Stromal cell of bone marrow (primary cell): ENCODE measurements around the gene C11orf98.
"Not testable (repeated sequence)": the region's sequence is repeated elsewhere in the genome, so short reads cannot be mapped to it uniquely, and the experiment has no call there.

ENCODE experiments used
- DNase-seq: peaks from one replicate; pipeline ENCODE4 v3.0.0-alpha.2; 2012; ENCODE audit warnings: low read depth

C11orf98 gene

GRCh38 chr11:62665075-62665598 is at the start of gene C11orf98, which contains the start of gene CSKMT:
C11orf98 (minus strand) TSS chr11:62665210; CDS start chr11:62665169, 41 bp downstream.
CSKMT (plus strand) TSS chr11:62665312; CDS start chr11:62665880, 568 bp downstream.
- peak; percentile 85 for DNase-seq

- DNase-seq: no peak
Measured at GRCh38 chr11:62713343-62713742, 48.3 kb upstream of the C11orf98 start.

- DNase-seq: no peak
Measured at GRCh38 chr11:62712861-62713260, 47.9 kb upstream of the C11orf98 start.

GRCh38 chr11:62712276-62712812 is 47.3 kb upstream of the C11orf98 start:
- DNase-seq: no peak

GRCh38 chr11:62710001-62710345 is 45.0 kb upstream of the C11orf98 start:
- no peak for DNase-seq

DNA sequence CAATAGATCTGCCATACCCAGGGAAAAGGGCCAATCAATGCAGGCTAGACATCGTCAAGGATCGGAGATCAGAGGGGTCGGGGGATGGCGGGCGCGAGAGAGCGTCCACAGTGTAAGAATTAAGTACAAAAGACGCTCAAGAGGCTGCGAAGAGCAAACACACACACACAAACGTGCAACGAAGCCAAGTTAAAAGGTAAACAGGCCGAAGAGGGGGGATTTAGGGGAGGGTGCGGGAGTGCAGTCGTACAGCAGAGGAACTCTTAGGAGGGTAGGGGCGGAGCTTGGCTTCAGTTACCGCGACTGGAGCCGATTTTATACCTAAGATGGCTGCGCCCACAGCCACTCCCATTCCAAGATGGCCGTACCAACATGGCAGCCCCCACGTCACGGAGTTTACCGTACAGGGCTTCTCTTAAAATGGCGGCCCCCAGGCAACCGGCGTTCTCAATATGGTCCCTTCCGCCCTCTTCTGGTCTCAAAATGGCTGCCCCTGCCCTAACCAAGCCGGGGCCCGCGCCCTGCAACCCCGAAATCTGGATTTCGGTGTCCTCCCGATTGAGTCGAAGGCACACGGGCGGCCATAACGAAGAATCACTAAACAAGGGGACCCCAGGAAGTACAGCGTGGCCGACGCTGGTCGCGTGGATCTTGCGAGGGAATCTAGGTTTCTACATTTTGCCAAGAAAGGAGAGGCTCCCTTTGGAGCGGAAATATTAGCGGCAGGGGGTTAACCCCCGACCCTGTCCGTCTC is 44.4 kb upstream of the C11orf98 start:
- DNase-seq: peak; percentile 97

- no peak for DNase-seq
Measured at GRCh38 chr11:62708793-62709192, 43.8 kb upstream of the C11orf98 start.

DNA sequence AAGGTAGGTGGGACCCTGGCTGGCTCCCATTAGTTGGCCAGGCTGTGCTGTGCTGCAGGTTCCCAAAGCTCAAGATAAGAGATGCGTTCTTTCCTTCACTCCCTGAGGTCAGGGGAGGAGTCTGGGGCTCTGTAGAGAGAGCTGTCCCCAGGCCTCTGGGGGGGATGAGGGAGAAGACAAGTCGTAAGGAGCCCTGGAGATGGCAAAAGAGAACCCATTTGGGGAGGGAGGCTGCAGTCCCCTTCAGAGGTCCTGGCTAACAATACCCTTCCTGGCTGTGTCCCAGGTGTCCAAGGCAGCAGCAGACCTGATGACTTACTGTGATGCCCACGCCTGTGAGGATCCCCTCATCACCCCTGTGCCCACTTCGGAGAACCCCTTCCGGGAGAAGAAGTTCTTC is 43.4 kb upstream of the C11orf98 start:
- no peak for DNase-seq

GRCh38 chr11:62707277-62707861 is 42.4 kb upstream of the C11orf98 start, which contains the start of the genes BSCL2 and GNG3:
BSCL2 (minus strand) TSS chr11:62707424; CDS start chr11:62707195, 229 bp downstream.
GNG3 (plus strand) TSS chr11:62707676; CDS start chr11:62708296, 620 bp downstream.
- DNase-seq: no peak

GRCh38 chr11:62706850-62707247 is 41.8 kb upstream of the C11orf98 start:
- no peak for DNase-seq

DNA sequence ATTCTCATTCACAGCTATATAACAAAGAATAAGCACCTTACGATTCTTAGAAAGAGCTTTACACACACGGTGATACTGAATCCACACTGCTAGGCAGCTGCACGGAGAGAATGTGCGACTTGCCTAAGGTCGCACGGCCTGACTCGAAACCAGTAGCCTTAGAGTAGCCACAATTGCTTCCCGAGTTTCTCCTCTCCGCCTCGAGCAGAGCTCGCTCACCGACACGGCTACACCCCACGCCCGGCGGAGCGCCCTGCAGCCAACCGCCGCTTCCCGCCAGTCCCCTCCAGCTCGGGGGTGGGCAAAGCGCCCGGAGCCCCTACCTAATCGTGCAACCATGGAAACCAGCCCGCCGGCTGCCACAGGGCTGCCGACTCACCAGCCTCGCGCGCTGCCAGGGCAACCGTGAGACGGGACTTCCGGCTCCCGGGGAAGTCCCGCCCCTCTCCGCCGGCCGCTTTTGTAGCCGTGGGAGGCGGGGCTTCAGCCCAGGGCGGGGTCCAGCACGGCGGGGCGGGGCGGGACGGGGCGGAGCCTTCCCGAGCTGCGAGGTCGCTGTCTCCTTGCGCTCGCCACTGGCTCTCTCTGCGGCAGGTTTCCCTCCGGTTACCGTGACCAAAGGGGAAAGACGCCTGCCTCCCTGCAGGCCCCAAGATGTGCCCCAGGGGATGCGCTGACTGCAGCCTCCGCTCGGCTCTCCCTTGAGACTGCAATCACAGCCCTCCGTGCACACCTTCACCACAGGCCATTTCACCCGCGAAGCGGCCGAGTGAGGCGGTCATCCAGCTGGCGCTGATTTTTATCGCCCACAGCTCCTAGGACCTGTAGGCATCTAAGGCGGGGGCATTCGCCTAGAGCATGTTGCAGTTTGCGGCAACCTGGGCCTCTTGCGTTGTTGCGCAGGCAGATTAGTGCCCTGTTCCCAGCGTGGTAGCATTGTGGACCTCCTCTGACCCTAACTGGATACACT is 41.2 kb upstream of the C11orf98 start:
- peak; percentile 86 for DNase-seq

DNA sequence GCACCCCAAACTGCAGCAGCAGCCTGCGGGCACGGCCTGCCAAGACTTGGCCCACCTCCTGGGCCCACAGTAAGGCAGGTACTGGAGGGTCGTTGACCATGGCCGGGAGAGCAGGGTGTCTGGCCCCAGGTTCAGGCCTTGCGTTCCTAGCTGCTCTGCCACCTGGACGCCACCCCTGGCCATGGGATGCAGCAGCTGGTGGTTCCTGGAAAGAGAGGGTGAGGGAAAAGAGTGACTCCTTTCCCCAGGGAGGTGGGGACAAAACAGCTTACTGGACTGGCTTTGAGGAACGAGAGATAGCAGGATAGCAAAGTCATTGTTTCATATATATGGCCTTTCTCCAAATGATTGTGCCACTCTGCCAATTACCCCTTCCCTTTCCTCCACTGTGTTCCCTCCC is 40.4 kb upstream of the C11orf98 start:
- DNase-seq: no peak

- DNase-seq: not testable (repeated sequence)
Measured at GRCh38 chr11:62703921-62704320, 38.9 kb upstream of the C11orf98 start.

DNA sequence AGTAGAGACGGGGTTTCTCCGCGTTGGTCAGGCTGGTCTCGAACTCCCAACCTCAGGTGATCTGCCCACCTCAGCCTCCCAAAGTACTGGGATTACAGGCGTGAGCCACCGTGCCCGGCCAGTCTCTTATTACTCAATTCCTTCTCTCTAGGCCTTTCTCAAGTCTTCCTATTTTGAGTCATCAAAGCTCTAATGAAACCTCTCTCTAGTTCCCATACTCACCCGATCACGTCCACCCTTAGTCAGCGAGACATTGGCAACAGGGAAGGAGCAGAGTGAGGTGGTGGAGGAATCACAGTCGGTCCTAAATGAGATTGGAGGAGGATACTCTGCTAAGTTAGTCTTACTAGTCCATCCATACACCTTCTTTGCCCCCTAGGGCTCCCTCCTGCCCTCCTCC is 37.2 kb upstream of the C11orf98 start:
- no peak for DNase-seq

GRCh38 chr11:62694455-62695167 is 29.6 kb upstream of the C11orf98 start:
- DNase-seq: peak; percentile 83

DNA sequence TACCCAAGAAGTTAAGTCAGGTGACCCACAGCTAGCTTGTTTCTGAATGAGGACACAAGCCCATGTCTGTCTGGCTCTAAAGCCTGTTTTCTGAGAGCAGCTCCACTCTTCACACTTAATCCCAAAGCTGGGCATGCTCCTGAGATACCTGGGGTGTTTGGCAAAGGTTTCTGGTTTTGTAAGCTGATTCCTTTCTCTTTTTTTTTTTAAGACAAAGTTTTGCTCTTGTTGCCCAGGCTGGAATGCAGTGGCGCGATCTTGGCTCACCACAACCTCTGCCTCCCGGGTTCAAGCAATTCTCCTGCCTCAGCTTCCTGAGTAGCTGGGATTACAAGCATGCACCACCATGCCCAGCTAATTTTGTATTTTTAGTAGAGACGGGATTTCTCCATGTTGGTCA is 28.6 kb upstream of the C11orf98 start:
- not testable (repeated sequence) for DNase-seq

DNA sequence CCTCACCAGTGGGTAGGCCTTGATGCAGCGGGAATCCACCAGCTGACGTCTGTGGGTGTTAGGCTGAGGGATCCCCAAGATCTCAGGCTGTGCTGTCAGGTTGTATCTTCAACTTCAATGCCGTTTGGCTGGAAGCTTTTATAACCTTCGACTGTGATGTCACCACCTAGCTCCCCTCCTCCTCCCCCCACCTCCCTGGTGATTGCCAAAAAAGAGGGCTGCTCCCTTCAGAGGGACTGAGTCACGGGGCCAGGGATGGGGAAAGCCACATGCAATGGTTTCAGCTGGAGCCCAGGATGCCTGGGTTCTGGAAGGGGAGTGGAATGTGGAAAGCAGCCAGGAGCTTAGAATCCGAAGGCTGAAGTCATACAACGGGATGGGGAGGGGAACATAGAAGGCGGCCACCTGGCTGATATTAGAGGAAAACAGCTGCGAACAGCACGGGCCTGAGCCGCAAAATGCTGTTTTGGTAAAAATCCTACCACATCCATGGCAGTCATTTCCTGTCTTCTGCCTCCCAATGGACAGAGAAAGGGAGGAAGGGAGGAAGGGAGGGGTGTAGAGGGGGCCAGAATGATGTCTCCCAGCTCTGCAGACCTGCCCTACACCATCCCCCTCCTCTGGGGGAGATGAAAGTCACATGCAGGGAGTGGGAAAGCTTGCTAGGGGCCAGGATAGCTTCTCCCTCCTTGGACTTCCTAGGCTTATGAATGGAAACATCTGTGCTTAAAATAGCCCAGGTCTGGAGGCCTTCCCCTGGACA is 24.6 kb upstream of the C11orf98 start, which contains the start of gene LRRN4CL:
Gene LRRN4CL (minus strand): TSS at position 110 of the 763 bp plus-strand sequence. CDS start 1,022 bp downstream, outside the sequence.
- peak; percentile 94 for DNase-seq

GRCh38 chr11:62688491-62688890 is 23.5 kb upstream of the C11orf98 start:
- no peak for DNase-seq

- no peak for DNase-seq
Measured at GRCh38 chr11:62687508-62688396, 22.7 kb upstream of the C11orf98 start.
